OCI-LY7 (cell line): ENCODE results near the gene ACR. TPM values are rescaled to one million over a fixed set of nuclear protein-coding genes. Genes with fewer than 3 reads are reported as not detected.

Experiments
- BruUV-seq: library from RNA; stranded (reverse); fragments of 400-500 nt; replicated peaks from 2 replicates; lab custom pipeline; 2021; lab: Mats Ljungman, UMichigan
- CTCF ChIA-PET: fragments of 300-600 bp; sonication (Branson Sonifier 250); formaldehyde crosslinking; loops from one replicate; lab custom pipeline; 2022; ENCODE audit warnings: antibody characterized with exemption; ENCODE audit not compliant: unreplicated experiment; lab: Charles Lee
- POLR2A ChIA-PET: fragments of 300-600 bp; sonication (Branson Sonifier 250); formaldehyde crosslinking; loops from one replicate; lab custom pipeline; 2022; ENCODE audit warnings: antibody characterized with exemption; lab: Charles Lee
- DNase-seq: peaks from one replicate; pipeline ENCODE4 v3.0.0-alpha.2; 2015; ENCODE audit warnings: low spot score
- H2AFZ ChIP-seq: fragments of 200-600 bp; sonication (generic), shearing (Covaris generic); 2 replicates; pipeline ENCODE4 v1.6.1; 2014; ENCODE audit warnings: mild to moderate bottlenecking, antibody characterized with exemption, low read length, moderate library complexity
- H3K27ac ChIP-seq: fragments of 200-600 bp; sonication (generic); 2 replicates; pipeline ENCODE4 v1.5.1; 2014; ENCODE audit warnings: mixed run types, low read depth, mild to moderate bottlenecking, moderate library complexity, low read length, inconsistent platforms; ENCODE audit not compliant: poor library complexity, severe bottlenecking
- H3K36me3 ChIP-seq: fragments of 200-600 bp; sonication (generic); 2 replicates; pipeline ENCODE4 v1.6.1; 2014; ENCODE audit warnings: mild to moderate bottlenecking, antibody characterized with exemption, low read length, moderate library complexity, mixed read lengths; ENCODE audit not compliant: insufficient read depth
- H3K4me1 ChIP-seq: fragments of 200-600 bp; sonication (generic); 2 replicates; pipeline ENCODE4 v1.5.1; 2014; ENCODE audit warnings: mild to moderate bottlenecking, low read length; ENCODE audit not compliant: insufficient read depth, poor library complexity, severe bottlenecking
- H3K4me2 ChIP-seq: fragments of 200-600 bp; sonication (generic); 2 replicates; pipeline ENCODE4 v1.6.1; 2014; ENCODE audit warnings: mild to moderate bottlenecking, low read length
- H3K4me3 ChIP-seq: fragments of 200-600 bp; sonication (generic); 2 replicates; pipeline ENCODE4 v1.5.1; 2014; ENCODE audit warnings: mild to moderate bottlenecking, low read depth, low read length; ENCODE audit not compliant: poor library complexity, severe bottlenecking
- H3K79me2 ChIP-seq: fragments of 200-600 bp; sonication (generic); 2 replicates; pipeline ENCODE4 v1.6.1; 2016; ENCODE audit warnings: low read depth, mild to moderate bottlenecking, low read length, moderate library complexity, mixed read lengths; ENCODE audit not compliant: insufficient read depth
- H3K9me2 ChIP-seq: fragments of 200-600 bp; sonication (generic); 2 replicates; pipeline ENCODE4 v1.6.1; 2016; ENCODE audit warnings: mild to moderate bottlenecking, low read length, mixed read lengths; ENCODE audit not compliant: insufficient read depth
- H3K9me3 ChIP-seq: fragments of 200-600 bp; sonication (generic); 2 replicates; pipeline ENCODE4 v1.6.1; 2014; ENCODE audit warnings: mild to moderate bottlenecking, mixed run types, low read length, mixed read lengths
- H4K20me1 ChIP-seq: fragments of 200-600 bp; sonication (generic); 2 replicates; pipeline ENCODE4 v1.6.1; 2014; ENCODE audit warnings: mild to moderate bottlenecking, antibody characterized with exemption, low read length, moderate library complexity, mixed read lengths; ENCODE audit not compliant: insufficient read depth
- CTCF ChIP-seq: fragments of 200-600 bp; sonication (generic); conservative IDR thresholded peaks from 2 replicates; pipeline ENCODE4 v1.5.1; 2014; ENCODE audit warnings: mild to moderate bottlenecking, antibody characterized with exemption, low read length, moderate library complexity, mixed read lengths
- EZH2phosphoT487 ChIP-seq: fragments of 200-600 bp; sonication (generic); IDR thresholded peaks from 2 replicates; pipeline ENCODE4 v1.6.1; 2018; ENCODE audit warnings: low read depth, borderline replicate concordance, mild to moderate bottlenecking, mixed run types, antibody characterized with exemption, low read length, moderate library complexity, mixed read lengths
- intact Hi-C: fragments of 100-400 bp; cut with micrococcal nuclease; formaldehyde crosslinking; loops from one replicate; pipeline ENCODE4 v1.10.0; 2022; ENCODE audit not compliant: unreplicated experiment
- total RNA-seq, 2 experiments: library from RNA; depleted of rRNA in 1 of 2; stranded (reverse); fragments of >200 nt in 1 of 2; shearing (Covaris generic) in 1 of 2; gene quantifications; 2 replicates each; pipeline ENCODE4 v1.2.3, GENCODE V29; 2014 to 2022

ACR gene
- total RNA-seq, 2 experiments from 2014 or later, result not detected

GRCh38 chr22:50724616-50725015 is 13.4 kb upstream of the ACR start:
- Histone ChIP-seq H3K4me2 (no peak overlapping the region), H4K20me1 (no peaks in the 10 kb centered on the region)
- POLR2A ChIA-PET, result no interaction called here

GRCh38 chr22:50725597-50725996 is 12.4 kb upstream of the ACR start:
- ChIA-PET POLR2A (no interaction called here), CTCF (no interaction called here)
- BruUV-seq, result no TSS peak
- H3K4me3 ChIP-seq, result no peak overlapping the region
- no peaks in the 10 kb centered on the region for H3K36me3 ChIP-seq
- DNase-seq, result no peak
- no peaks in the 10 kb centered on the region for H4K20me1 ChIP-seq
- intact Hi-C loops, result no loop called here
- no peaks in the 10 kb centered on the region for H3K9me2 ChIP-seq
- peaks cover 34% of the 10 kb centered on the region for H3K4me1 ChIP-seq
- H3K4me2 ChIP-seq, result no peak overlapping the region
- H3K9me3 ChIP-seq, result no peaks in the 10 kb centered on the region
- TF ChIP-seq CTCF, result no peak
- no peak for TF ChIP-seq EZH2phosphoT487
- H3K27ac ChIP-seq, result no peak overlapping the region
- no peaks in the 10 kb centered on the region for H3K79me2 ChIP-seq
- no peak overlapping the region for H2AFZ ChIP-seq

More at GRCh38 chr22:50724616-50725015, 13.4 kb upstream of the ACR start:
- TF ChIP-seq EZH2phosphoT487 (no peak), CTCF (no peak)
- intact Hi-C loops, result no loop called here
- Histone ChIP-seq H3K4me3 (no peak overlapping the region), H3K9me2 (no peaks in the 10 kb centered on the region), H3K79me2 (no peaks in the 10 kb centered on the region), H3K27ac (no peak overlapping the region), H3K4me1 (peaks cover 27% of the 10 kb centered on the region), H2AFZ (no peak overlapping the region), H3K9me3 (no peaks in the 10 kb centered on the region), H3K36me3 (no peaks in the 10 kb centered on the region)
- DNase-seq, result no peak
- BruUV-seq, result no TSS peak
- CTCF ChIA-PET, result no interaction called here

GRCh38 chr22:50726643-50727340 is 11.2 kb upstream of the ACR start:
- CTCF ChIA-PET, result interaction anchor here (0.6 kb wide), 1 partner anchor 11 kb away, joined by 3 read pairs; no protein-coding TSS in a partner anchor
- peaks cover 36% of the 10 kb centered on the region for H3K4me1 ChIP-seq
- POLR2A ChIA-PET, result no interaction called here
- H2AFZ ChIP-seq, result no peak overlapping the region
- no peak for TF ChIP-seq EZH2phosphoT487
- peak; percentile 35; the same call in 1 of the 2 replicates for TF ChIP-seq CTCF
- no peak overlapping the region for H3K4me2 ChIP-seq
- BruUV-seq, result no TSS peak
- no peak overlapping the region for H3K27ac ChIP-seq
- no peaks in the 10 kb centered on the region for H3K79me2 ChIP-seq
- no peaks in the 10 kb centered on the region for H3K36me3 ChIP-seq
- no peak overlapping the region for H3K4me3 ChIP-seq
- no peaks in the 10 kb centered on the region for H3K9me3 ChIP-seq
- no peaks in the 10 kb centered on the region for H3K9me2 ChIP-seq
- DNase-seq, result no peak
- intact Hi-C loops, result no loop called here
- no peaks in the 10 kb centered on the region for H4K20me1 ChIP-seq
